ENCODE measurements around the gene LIN54. TPM values are rescaled to one million over a fixed set of nuclear protein-coding genes. Genes with fewer than 3 reads are reported as not detected.
"Not testable (repeated sequence)": the region's sequence is repeated elsewhere in the genome, so short reads cannot be mapped to it uniquely, and the experiment has no call there.

The LIN54 gene
- total RNA-seq, 1 donor from 2014 or later = 28.0 TPM

DNA sequence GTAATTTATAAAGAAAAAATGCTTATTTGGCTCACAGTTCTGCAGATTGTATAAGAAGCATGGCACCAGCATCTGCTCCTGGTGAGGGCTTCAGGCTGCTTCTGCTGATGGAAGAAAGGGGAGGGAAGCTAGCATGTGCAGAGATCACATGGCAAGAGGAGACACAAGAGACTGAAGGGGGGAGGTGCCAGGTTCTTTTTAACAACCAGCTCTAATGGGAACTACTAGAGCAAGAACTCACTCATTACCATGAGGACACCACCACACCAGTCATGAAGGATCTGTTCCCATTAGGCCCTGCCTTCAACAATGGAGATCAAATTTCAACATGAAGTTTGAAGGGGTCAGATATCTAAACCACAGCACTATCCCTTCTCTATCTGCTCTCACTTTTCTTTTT, 14.9 kb upstream of the LIN54 start:
- Mint-ChIP-seq H3K27me3 (ENCODE audit: low read depth) (peaks cover 15% of the 10 kb centered on the region), H3K4me3 (ENCODE audit: low read depth) (no peak overlapping the region), H3K9me3 (peaks cover 18% of the 10 kb centered on the region), H3K36me3 (ENCODE audit: low read depth) (no peaks in the 10 kb centered on the region), H3K27ac (no peak overlapping the region), H3K4me1 (ENCODE audit: low read depth) (no peaks in the 10 kb centered on the region)
- no peak for DNase-seq (ENCODE audit: low spot score)
- intact Hi-C loops (cut with micrococcal nuclease) = no loop called here

DNA sequence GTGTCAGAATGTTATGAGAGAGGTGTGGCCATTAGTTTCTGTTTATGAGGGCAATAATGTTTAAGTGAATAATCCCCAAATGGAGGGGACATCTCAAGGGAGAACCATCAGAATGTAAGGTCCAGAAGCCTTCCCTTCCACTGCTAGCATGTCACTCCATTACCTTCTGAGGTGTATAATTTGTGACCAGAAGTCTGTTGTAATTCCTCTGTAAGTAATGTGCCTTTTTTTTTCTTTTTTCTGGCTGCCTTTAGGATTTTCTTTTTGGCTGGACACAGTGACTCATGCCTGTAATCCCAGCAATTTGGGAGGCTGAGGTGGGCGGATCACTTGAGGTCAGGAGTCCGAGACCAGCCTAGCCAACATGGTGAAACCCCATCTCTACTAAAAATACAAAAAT, 13.6 kb upstream of the LIN54 start:
- no peaks in the 10 kb centered on the region for H3K36me3 Mint-ChIP-seq (ENCODE audit: low read depth)
- no peak for DNase-seq (ENCODE audit: low spot score)
- H3K27ac Mint-ChIP-seq = no peak overlapping the region
- intact Hi-C loops (cut with micrococcal nuclease) = no loop called here
- H3K4me1 Mint-ChIP-seq (ENCODE audit: low read depth) = peaks cover 6% of the 10 kb centered on the region
- H3K27me3 Mint-ChIP-seq (ENCODE audit: low read depth) = peaks cover 13% of the 10 kb centered on the region
- H3K4me3 Mint-ChIP-seq (ENCODE audit: low read depth) = no peak overlapping the region
- peaks cover 18% of the 10 kb centered on the region for H3K9me3 Mint-ChIP-seq

DNA sequence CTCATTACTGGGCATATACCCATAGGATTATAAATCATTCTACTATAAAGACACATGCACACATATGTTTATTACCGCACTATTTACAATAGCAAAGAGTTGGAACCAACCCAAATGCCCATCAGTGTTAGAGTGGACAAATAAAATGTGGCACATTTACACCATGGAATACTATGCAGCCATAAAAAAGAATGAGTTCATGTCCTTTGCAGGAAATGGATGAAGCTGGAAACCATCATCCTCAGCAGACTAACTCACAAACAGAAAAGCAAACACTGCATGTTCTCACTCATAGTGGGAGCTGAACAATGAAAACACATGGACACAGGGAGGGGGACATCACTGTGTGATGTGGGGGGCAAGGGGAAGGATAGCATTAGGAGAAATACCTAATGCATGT, 13.0 kb upstream of the LIN54 start:
- intact Hi-C loops (cut with micrococcal nuclease); H3K27me3 Mint-ChIP-seq (ENCODE audit: low read depth); H3K27ac Mint-ChIP-seq: not testable (repeated sequence)

DNA sequence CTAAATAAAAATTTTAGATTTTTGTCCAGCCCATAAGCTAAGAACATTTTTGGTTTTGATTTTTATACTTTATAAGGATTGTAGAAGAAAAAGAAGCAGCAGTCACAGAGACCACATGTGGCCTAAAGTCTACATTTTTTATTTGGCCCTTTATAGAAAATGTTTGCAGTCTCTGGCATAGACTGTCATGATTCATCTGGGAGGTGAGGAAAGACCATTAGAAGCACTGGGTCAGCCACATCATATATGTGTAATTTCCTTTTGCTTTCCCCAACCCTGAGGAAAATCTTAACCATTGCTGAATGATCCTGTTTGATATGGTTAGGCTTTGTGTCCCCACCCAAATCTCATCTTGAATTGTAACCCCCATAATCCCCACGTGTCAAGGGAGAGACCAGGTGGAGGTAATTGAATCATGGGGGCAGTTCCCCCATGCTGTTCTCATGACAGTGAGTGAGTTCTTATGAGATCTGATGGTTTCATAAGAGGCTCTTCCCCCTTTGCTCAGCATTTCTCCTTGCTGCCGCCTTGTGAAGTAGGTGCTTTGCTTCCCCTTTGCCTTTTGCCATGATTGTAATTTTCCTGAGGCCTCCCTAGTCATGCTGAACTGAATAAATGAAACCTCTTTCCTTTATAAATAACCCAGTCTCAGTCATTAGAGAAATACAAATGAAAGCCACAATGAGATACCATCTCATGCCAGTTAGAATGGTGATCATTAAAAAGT, 12.3 kb upstream of the LIN54 start:
- Mint-ChIP-seq H3K9me3 (peaks cover 18% of the 10 kb centered on the region), H3K4me1 (ENCODE audit: low read depth) (peaks cover 6% of the 10 kb centered on the region), H3K27ac (no peak overlapping the region), H3K36me3 (ENCODE audit: low read depth) (no peaks in the 10 kb centered on the region), H3K27me3 (ENCODE audit: low read depth) (peaks cover 8% of the 10 kb centered on the region), H3K4me3 (ENCODE audit: low read depth) (no peak overlapping the region)
- no peak for DNase-seq (ENCODE audit: low spot score)
- intact Hi-C loops (cut with micrococcal nuclease) = no loop called here

More for the DNA sequence above, 13.0 kb upstream of the LIN54 start:
- peaks cover 18% of the 10 kb centered on the region for H3K9me3 Mint-ChIP-seq
- H3K4me1 Mint-ChIP-seq (ENCODE audit: low read depth); DNase-seq (ENCODE audit: low spot score); H3K4me3 Mint-ChIP-seq (ENCODE audit: low read depth); H3K36me3 Mint-ChIP-seq (ENCODE audit: low read depth): not testable (repeated sequence)

DNA sequence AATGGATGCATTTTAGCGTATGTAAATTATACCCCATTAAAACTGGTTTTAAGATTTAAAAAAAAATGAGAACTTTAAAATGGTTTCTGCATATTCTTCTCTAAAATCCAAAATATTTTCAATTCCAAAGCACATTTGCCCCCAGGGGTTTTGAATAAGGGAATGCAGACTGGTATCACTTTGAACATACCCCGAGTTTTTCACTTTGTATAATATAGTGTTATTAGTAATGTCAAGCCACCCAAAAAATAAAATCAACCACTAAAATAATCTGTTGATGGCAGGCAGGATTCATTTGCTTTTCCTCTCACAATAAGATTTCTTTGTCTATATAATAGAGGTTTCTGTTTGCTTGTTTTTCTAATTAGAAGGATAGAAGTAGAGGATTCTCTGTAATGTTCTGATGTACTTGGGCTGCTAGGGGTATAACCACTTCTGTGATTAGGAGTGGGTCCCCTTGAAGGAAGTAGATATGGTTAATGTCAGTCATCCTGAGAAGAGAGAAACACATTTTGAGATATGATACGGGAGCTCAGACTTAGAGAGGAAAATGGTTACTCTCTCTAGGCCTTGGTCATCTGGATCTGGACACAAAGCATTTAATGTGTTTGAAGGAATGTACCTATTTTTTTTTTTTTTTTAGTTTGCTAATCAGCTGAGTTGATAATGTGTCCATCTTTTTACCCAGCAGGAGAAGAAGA, 9.3 kb upstream of the LIN54 start:
- intact Hi-C loops (cut with micrococcal nuclease) = no loop called here
- Mint-ChIP-seq H3K9me3 (peaks cover 2% of the 10 kb centered on the region), H3K4me3 (ENCODE audit: low read depth) (no peak overlapping the region)

DNA sequence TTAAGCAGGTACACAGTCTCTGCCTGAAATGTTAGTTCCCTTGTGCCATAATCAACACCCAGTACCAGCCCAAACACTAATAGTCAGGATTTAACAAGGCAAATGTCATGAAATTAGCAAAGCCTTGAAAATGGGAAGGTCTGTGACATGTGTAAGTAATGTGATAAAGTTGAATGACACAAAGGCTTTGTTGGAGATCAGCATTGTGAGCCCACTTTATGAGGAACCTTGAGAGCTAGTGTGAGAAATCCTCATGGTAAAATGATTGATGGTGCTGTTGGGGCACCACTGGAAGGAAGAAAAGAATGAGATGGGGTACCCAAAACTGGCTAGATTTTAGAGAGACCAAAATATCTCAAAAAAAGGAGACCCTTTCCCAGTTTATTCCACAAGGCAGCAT, 3.3 kb upstream of the LIN54 start:
- H3K9me3 Mint-ChIP-seq = no peaks in the 10 kb centered on the region
- peak overlapping the region; percentile 58 for H3K4me3 Mint-ChIP-seq (ENCODE audit: low read depth)
- H3K4me1 Mint-ChIP-seq (ENCODE audit: low read depth) = peaks cover 33% of the 10 kb centered on the region
- peak overlapping the region; percentile 2 for H3K27ac Mint-ChIP-seq
- no peak for DNase-seq (ENCODE audit: low spot score)
- H3K27me3 Mint-ChIP-seq (ENCODE audit: low read depth) = no peaks in the 10 kb centered on the region
- intact Hi-C loops (cut with micrococcal nuclease) = loop anchor here (1.0 to 5.0 kb wide), 4 partner anchors 21 to 640 kb away; partner anchors contain the start of genes COPS4, ENOPH1 and HNRNPDL
- no peaks in the 10 kb centered on the region for H3K36me3 Mint-ChIP-seq (ENCODE audit: low read depth)

More for the DNA sequence above, 9.3 kb upstream of the LIN54 start:
- peaks cover 3% of the 10 kb centered on the region for H3K27me3 Mint-ChIP-seq (ENCODE audit: low read depth)
- H3K36me3 Mint-ChIP-seq (ENCODE audit: low read depth) = no peaks in the 10 kb centered on the region
- H3K27ac Mint-ChIP-seq = no peak overlapping the region
- DNase-seq (ENCODE audit: low spot score) = no peak
- peaks cover 7% of the 10 kb centered on the region for H3K4me1 Mint-ChIP-seq (ENCODE audit: low read depth)

DNA sequence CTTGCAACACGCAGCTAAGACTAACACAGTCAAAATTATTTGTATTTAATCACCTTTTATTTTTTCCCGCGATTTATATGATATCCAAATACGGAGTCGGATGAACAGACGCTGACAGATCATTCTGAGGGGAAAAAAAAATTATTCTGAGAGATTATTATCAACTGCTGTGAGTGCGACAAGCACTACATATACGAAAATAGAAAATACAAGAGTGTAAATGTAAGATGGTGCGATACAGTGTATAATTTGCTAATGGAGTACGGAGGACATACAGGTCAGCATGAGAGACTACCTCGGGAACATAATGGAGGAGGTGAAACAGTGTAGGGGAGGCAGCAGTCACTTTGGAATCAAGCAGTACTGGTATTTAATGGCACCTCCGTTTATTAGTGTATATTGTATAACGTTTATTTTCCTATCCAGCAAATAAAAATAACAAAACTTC, 2.8 kb upstream of the LIN54 start:
- Mint-ChIP-seq H3K4me3 (ENCODE audit: low read depth) (peak overlapping the region; percentile 94), H3K27me3 (ENCODE audit: low read depth) (no peaks in the 10 kb centered on the region), H3K36me3 (ENCODE audit: low read depth) (no peaks in the 10 kb centered on the region), H3K27ac (peak overlapping the region; percentile 93), H3K4me1 (ENCODE audit: low read depth) (peaks cover 33% of the 10 kb centered on the region), H3K9me3 (no peaks in the 10 kb centered on the region)
- intact Hi-C loops (cut with micrococcal nuclease) = loop anchor here (1.0 to 5.0 kb wide), 4 partner anchors 22 to 639 kb away; partner anchors contain the start of genes COPS4, ENOPH1 and HNRNPDL
- no peak for DNase-seq (ENCODE audit: low spot score)

DNA sequence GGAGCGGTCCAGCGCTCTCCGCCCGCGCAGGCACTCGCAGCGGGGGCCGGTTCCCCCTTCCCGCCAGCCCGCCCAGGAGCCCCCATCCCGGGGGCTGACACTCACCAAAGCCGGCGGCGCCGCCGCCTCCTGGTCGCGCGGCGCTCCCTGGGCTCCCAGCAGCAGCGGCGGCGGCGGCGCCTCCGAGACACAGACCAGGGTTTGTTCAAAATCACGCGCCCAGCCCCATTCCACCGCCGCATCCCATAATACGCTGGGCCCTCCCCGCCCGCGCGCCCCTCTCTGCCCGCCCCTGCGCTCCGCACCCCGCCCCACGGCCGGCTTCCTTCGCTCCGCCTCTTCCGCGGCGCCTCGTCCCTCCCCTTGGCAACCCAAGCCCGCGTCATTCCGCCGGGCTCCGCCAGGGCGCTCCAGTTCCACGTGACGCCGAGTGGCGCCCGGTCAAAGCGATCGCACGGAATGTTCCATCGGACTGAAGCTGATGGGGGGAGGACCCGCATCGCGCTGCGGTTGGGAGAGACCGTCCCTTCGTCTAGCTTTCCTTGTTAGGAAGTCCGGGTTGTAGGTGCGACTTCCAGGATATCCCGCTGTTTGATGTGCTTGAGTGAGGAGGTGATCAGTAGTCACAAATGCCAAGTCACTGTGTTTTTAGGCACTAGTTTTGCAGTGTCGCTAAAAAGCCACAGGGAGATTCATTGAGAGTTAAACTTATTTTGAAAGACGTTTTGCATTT, 2.2 kb upstream of the LIN54 start:
- H3K27ac Mint-ChIP-seq = peak overlapping the region; percentile 93
- intact Hi-C loops (cut with micrococcal nuclease) = loop anchor here (1.0 to 5.0 kb wide), 5 partner anchors 22 to 639 kb away; partner anchors contain the start of genes COPS4, ENOPH1, HNRNPDL and THAP9
- peak overlapping the region; percentile 94 for H3K4me3 Mint-ChIP-seq (ENCODE audit: low read depth)
- H3K4me1 Mint-ChIP-seq (ENCODE audit: low read depth) = peaks cover 36% of the 10 kb centered on the region
- H3K9me3 Mint-ChIP-seq = no peaks in the 10 kb centered on the region
- H3K27me3 Mint-ChIP-seq (ENCODE audit: low read depth) = no peaks in the 10 kb centered on the region
- peak; percentile 96 for DNase-seq (ENCODE audit: low spot score)
- no peaks in the 10 kb centered on the region for H3K36me3 Mint-ChIP-seq (ENCODE audit: low read depth)

DNA sequence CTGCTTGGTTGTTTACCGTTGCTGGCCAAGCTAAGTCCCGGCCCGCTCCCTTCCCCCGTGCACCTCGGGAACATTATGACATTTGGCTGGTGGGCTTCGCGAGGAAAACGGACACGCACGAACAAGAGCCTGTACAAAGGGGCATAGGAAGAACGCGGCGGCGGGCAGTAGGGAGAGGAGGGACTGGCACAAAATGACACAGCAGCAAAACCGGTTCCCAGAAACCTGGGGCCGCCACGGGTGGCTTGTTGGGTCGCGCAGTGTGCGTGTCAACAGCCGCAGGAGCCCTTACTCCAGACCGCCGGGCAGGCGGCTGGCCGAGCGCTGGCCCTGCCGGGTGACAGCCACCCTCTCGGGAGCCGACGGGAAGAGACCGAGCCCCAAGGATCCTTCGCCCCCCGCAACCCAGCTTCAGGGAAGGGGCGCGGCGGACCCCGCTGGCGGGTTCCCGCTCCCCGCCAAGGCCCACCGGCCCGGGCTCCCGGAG, 1.6 kb upstream of the LIN54 start:
- DNase-seq (ENCODE audit: low spot score) = peak; percentile 32
- Mint-ChIP-seq H3K4me1 (ENCODE audit: low read depth) (peaks cover 40% of the 10 kb centered on the region), H3K27me3 (ENCODE audit: low read depth) (no peaks in the 10 kb centered on the region), H3K9me3 (no peaks in the 10 kb centered on the region), H3K27ac (peak overlapping the region; percentile 98), H3K4me3 (ENCODE audit: low read depth) (peak overlapping the region; percentile 87), H3K36me3 (ENCODE audit: low read depth) (no peaks in the 10 kb centered on the region)
- intact Hi-C loops (cut with micrococcal nuclease) = loop anchor here (1.0 to 5.0 kb wide), 3 partner anchors 63 to 580 kb away; partner anchors contain the start of genes ENOPH1, HNRNPDL and THAP9

DNA sequence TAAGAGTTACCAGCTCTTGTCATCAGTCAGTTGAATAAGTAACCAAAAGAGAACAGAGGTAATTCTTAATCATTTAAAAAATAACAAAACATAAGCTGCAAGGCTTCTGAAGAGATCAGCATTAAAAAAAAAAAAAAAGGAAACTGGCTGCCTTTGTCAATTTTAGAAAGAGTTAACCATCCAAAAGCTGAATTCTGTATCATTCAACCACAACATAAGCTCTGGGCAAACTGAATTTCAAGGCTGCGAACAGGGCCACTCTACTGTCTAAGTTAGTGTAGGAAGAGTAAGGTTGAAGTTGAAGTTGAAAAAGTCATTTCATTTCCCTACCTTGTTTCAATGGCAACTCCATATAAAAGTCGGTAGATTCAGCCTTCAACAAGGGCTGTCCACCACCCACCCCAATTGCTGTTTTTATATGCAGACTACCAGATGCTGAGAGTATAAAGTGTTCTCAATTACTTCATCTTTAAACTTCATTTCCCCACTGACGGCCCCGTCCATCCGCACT, 1.1 kb upstream of the LIN54 start:
- H3K4me3 Mint-ChIP-seq (ENCODE audit: low read depth) = peak overlapping the region; percentile 87
- H3K9me3 Mint-ChIP-seq = no peaks in the 10 kb centered on the region
- intact Hi-C loops (cut with micrococcal nuclease) = loop anchor here (1.0 to 5.0 kb wide), 6 partner anchors 23 to 579 kb away; partner anchors contain the start of genes ENOPH1, HELQ, HNRNPDL and SEC31A
- H3K36me3 Mint-ChIP-seq (ENCODE audit: low read depth) = no peaks in the 10 kb centered on the region
- H3K4me1 Mint-ChIP-seq (ENCODE audit: low read depth) = peaks cover 40% of the 10 kb centered on the region
- peak overlapping the region; percentile 98 for H3K27ac Mint-ChIP-seq
- H3K27me3 Mint-ChIP-seq (ENCODE audit: low read depth) = no peaks in the 10 kb centered on the region
- DNase-seq (ENCODE audit: low spot score) = no peak

DNA sequence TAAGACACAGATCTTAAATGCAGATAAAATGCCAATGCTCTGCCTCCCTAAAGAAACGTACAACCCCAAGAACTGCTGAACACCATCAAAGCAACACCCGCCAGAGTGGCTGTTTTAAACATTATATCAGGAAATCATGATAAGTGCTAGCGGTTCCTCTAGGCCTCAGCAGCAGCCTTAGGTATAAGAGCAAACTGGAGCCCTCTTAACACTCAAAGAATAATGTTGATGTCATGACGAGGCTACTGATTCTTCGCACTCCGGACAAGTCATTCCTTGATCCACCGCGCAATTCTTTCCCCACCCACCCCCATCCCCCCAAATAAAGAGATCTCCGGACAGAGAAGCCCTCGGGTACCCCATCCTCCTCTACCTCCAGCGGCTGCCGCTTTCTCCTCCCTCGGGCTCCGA, 507 bp downstream of the LIN54 start:
- Mint-ChIP-seq H3K27me3 (ENCODE audit: low read depth) (no peaks in the 10 kb centered on the region), H3K4me3 (ENCODE audit: low read depth) (peak overlapping the region; percentile 87), H3K36me3 (ENCODE audit: low read depth) (peaks cover 4% of the 10 kb centered on the region), H3K9me3 (no peaks in the 10 kb centered on the region), H3K4me1 (ENCODE audit: low read depth) (peaks cover 44% of the 10 kb centered on the region), H3K27ac (peak overlapping the region; percentile 98)
- no peak for DNase-seq (ENCODE audit: low spot score)
- intact Hi-C loops (cut with micrococcal nuclease) = loop anchor here (1.0 to 5.0 kb wide), 5 partner anchors 21 to 578 kb away; partner anchors contain the start of genes ENOPH1, HELQ, HNRNPDL and SEC31A

DNA sequence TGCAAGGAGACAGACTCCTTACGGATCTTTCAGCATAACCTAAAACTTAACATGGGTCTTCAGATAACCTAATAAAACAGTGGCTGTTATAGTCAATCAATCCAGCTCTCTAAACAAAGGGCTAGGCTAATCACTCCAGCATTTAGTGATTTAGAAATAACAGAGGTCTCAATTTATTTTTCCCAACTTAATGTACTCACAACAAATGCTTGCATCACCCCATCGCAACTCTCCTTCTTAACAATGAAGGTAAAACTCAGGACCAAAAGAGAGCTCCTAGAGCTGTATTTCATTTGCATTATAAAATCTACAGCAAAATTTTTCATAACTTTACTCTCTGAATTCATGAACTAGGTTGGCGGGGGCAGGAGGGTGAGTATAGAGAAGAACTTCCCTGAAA, 1.1 kb downstream of the LIN54 start:
- Mint-ChIP-seq H3K36me3 (ENCODE audit: low read depth) (peaks cover 4% of the 10 kb centered on the region), H3K27me3 (ENCODE audit: low read depth) (no peaks in the 10 kb centered on the region), H3K27ac (peak overlapping the region; percentile 98), H3K9me3 (no peaks in the 10 kb centered on the region), H3K4me3 (ENCODE audit: low read depth) (peak overlapping the region; percentile 87), H3K4me1 (ENCODE audit: low read depth) (peaks cover 42% of the 10 kb centered on the region)
- intact Hi-C loops (cut with micrococcal nuclease) = no loop called here
- DNase-seq (ENCODE audit: low spot score) = no peak
